NCI-H146 (cell line): ENCODE data around the gene ERC1.
"Not testable (repeated sequence)": the region's sequence is repeated elsewhere in the genome, so short reads cannot be mapped to it uniquely, and the experiment has no call there.

Source experiments
- DNase-seq: peaks from one replicate; lab custom pipeline; 2025; lab: John Stamatoyannopoulos, UW

ERC1 gene

GRCh38 chr12:1130164-1130563 lies 139.1 kb downstream of the ERC1 start:
- DNase-seq: no peak

DNA sequence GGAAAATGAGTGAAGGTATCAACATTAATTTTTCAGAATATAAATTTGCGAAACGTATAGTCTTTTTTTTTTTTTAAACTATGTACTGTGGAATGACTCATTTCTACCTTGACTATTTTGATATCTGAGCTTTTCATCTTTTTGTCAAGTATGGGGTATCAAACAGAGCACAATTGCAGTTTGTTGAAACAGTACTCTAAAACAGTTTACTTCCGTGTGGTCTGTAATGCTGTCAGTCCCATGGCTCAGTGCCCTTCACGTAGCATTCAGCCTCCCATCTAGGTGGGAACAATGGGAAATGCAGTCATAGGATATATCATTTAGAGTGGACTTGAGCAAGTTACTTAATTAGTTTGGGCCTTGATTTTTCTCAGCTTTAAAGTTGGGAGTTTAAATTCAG lies 139.5 kb downstream of the ERC1 start:
- DNase-seq: no peak

- DNase-seq: no peak
These were observed 140.8 kb downstream of the ERC1 start for GRCh38 chr12:1131811-1132224.

- DNase-seq: no peak
These were observed 141.3 kb downstream of the ERC1 start for GRCh38 chr12:1132311-1132710.

- DNase-seq: no peak
These were observed 147.7 kb downstream of the ERC1 start for GRCh38 chr12:1138691-1139090.

DNA sequence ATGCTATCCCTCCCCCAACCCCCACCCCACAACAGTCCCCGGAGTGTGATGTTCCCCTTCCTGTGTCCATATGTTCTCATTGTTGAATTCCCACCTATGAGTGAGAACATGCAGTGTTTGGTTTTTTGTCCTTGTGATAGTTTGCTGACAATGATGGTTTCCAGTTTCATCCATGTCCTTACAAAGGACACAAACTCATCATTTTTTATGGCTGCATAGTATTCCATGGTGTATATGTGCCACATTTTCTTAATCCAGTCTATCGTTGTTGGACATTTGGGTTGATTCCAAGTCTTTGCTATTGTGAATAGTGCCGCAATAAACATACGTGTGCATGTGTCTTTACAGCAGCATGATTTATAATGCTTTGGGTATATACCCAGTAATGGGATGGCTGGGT lies 155.7 kb downstream of the ERC1 start:
- DNase-seq: not testable (repeated sequence)

GRCh38 chr12:1147821-1148220 lies 156.8 kb downstream of the ERC1 start:
- no peak for DNase-seq

DNA sequence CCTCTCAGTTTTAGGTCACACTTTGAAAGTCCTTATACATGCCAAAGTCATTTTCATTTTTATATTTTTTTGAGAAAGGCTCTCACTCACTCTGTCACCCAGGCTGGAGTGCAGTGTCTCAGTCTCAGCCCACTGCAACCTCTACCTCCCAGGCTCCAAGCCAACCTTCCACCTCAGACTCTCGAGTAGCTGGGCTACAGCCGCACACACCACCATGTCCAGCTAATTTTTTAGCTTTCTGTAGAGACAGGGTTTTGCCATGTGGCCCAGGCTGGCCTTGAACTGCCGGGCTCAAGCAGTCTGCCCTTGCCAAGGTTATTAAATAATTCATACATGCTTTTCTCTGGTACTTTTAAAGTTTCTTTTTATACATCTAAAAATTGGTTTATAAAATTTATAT lies 166.0 kb downstream of the ERC1 start:
- DNase-seq: no peak

- DNase-seq: no peak
These were observed 170.2 kb downstream of the ERC1 start for GRCh38 chr12:1161197-1161596.

DNA sequence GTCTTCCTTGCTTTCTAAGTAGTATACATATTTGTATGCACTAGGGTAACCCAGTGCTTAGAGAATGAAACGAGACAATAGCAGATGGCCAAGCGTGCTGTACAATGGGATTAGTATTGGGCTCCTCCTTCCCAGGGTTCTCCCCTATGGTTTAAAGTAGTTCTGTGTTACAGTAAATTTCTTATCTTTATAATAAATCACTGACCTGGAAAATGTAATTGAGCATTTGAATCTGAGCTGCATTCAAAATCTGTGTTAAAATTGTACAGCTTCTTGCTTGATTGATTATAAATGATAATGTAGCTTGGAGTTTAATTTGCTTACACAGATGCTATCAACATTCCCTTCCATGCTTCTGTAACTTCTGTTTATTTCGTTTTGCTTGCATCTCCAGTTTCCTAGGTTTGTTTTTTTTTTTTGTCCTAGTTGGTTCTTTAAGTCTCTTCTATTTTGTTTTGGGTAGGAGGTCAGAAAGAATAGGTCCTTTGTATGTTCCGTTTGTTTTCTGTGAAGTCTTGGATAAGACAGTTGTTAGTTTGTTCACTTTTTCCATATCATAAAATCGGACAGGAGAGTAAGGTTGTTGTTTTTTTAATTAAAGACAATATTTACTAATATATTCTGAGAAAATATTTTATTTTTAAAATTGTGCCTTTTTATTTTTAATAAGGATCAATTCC lies 171.2 kb downstream of the ERC1 start:
- peak; percentile 65 for DNase-seq

DNA sequence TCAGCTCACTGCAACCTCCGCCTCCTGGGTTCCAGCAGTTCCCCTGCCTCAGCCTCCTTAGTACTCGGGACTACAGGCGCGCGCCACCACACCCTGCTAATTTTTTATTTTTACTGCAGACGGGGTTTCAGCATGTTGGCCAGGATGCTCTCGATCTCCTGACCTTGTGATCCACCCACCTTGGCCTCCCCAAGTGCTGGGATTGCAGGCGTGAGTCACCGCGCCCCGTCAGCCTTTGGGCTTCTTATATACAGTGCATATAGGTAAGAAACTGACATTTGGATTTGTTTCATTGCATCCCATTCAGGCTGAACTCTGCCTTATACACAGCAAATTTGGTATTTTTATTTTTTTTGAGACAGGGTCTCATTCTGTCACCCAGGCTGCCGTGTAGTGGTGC lies 176.8 kb downstream of the ERC1 start:
- no peak for DNase-seq

GRCh38 chr12:1170411-1170810 lies 179.4 kb downstream of the ERC1 start:
- DNase-seq: peak; percentile 85

GRCh38 chr12:1171657-1172408 lies 180.8 kb downstream of the ERC1 start:
- DNase-seq: peak; percentile 93

DNA sequence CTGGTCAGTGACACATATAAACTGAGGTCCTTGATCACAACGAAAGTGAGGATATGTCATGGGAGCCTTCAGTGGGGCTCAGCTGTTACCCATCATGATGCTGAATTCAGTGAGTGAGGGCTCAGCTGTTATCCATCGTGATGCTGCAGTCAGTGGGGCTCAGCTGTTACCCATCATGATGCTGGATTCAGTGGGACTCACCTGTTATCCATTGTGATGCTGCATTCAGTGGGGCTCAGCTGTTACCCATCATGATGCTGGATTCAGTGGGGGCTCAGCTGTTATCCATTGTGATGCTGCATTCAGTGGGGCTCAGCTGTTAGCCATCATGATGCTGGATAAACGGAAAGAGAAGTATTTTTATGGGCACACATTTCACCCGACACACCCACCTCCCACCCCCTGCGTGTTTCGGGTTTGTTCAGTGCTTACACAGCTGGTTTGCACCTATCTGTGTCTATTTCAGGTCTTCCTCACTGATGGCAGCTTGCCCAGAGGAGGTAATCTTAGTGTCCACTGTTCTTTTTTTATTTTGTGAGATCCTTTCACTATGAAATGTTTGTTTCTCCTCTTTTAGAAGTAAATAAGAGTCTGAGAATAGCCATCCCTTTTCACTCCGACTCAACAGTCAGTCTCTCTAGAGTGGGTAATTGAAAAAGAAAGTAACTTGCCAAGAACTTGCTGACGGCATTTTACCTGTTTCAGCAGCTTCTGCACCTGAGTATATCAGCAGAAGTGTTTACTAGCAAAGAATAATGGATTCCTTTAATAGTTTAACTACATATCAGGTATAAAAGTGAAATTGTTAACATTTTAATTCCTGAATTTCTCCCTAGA lies 183.0 kb downstream of the ERC1 start:
- peak; percentile 94 for DNase-seq

DNA sequence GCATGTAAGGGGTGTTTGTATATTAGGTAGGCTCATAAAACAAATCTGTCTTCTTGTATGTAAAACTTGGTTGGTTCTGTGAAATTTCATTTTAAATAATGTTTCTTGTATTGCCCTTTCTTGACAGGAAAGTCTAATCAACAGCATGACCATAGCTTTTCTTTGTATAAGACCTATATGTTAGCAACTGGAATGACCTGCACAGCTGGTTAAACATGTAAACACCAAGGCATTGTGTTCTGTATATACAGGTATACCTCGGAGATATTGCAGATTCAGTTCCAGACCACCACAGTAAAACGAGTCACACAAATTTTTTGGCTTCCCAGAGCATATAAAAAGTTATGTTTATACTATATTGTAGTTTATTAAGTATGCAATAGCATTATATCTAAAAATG lies 183.6 kb downstream of the ERC1 start:
- DNase-seq: peak; percentile 59

GRCh38 chr12:1176191-1176590 lies 185.2 kb downstream of the ERC1 start:
- no peak for DNase-seq

- no peak for DNase-seq
These were observed 188.1 kb downstream of the ERC1 start for GRCh38 chr12:1179128-1179527.

DNA sequence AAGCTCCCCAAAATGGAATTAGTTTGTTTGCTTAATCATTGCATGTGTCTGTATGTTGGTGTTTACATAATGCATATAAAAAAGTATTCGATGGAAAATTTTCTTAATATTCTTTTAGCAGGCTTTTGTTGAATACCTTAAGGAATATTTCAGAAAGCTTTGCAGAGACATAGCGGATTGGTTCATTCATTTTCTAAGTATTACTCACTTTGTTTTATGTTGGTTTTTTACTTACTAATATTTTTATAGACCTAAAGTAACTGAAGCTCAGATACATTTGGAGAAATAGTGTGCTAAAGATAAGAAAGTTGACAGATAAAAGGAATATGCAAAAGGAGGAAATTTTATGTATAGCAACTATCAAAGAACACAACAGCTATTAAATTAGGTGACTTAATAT lies 191.0 kb downstream of the ERC1 start:
- DNase-seq: no peak

DNA sequence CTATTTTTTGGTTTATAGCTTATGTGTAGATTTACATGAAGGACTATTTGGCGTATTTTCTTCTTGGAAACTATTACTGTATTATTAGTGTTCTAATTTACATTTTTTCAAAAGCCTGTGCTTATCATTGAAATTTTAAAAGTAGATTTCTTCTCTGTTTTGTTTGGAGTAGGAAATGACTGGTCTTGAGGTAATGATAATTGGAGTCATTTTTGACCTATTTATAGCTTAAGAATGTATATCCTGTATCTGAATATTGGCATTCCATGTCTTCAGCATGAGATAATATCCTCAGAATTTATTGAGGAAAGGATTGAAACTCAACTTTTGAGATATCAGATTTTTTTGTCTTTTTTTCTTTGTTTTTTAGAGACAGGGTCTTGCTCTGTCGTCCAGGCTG lies 193.4 kb downstream of the ERC1 start:
- no peak for DNase-seq

- DNase-seq: no peak
These were observed 194.6 kb downstream of the ERC1 start for GRCh38 chr12:1185460-1186182.

GRCh38 chr12:1186298-1186697 lies 195.3 kb downstream of the ERC1 start:
- DNase-seq: no peak

DNA sequence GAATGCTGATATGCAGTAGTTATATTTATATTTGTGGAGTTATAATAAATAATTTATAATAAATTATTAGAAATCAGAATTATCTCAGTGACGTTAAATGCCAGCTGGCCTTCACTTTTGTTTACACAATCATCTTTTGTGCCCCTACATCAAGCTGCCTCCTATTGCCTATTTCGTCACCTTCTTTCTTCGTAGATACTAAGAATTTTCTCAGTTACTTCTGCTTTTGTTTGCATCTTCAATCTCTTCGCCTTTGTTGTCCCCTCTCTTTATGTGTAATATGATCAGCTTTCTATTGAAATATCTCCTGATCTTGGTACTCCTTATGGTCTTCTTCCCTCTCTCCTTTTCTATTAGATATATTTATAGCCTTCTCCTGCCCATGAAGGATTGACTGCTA lies 197.0 kb downstream of the ERC1 start:
- DNase-seq: no peak
